H7 (cell line): ENCODE data around the gene MT1H. TPM values are rescaled to one million over a fixed set of nuclear protein-coding genes. Genes with fewer than 3 reads are reported as not detected.
"Not testable (repeated sequence)": the region's sequence is repeated elsewhere in the genome, so short reads cannot be mapped to it uniquely, and the experiment has no call there.

ENCODE experiments used
- DNase-seq: peaks from one replicate; pipeline ENCODE4 v3.0.0; 2012
- H3K27me3 ChIP-seq: 2 replicates; pipeline ENCODE4 v1.6.0; 2011; ENCODE audit warnings: mild to moderate bottlenecking, low read length; ENCODE audit not compliant: control insufficient read depth, insufficient read depth
- H3K36me3 ChIP-seq: replicated peaks from 2 replicates; pipeline ENCODE4 v1.5.1; 2011; ENCODE audit warnings: low read length; ENCODE audit not compliant: control insufficient read depth, insufficient read depth
- H3K4me3 ChIP-seq: 2 replicates; pipeline ENCODE4 v1.5.1; 2011; ENCODE audit warnings: low read depth, mild to moderate bottlenecking, control low read depth, low read length, moderate library complexity; ENCODE audit not compliant: insufficient read depth
- total RNA-seq: library from RNA; depleted of rRNA; stranded (reverse); fragments of >200 nt; shearing (Covaris generic); gene quantifications from 2 replicates; pipeline ENCODE4 v1.2.3, GENCODE V29; 2014

MT1H gene
- total RNA-seq, 1 experiment from 2014 or later, result 3.8 TPM

GRCh38 chr16:56667581-56668571 is 1.7 kb upstream of the MT1H start, which contains the start of gene MT1G:
Gene MT1G, minus strand, starts transcription at chr16:56668065. Its CDS starts 72 bp downstream, at chr16:56667993.
- H3K36me3 ChIP-seq, result no peaks in the 10 kb centered on the region
- peak within 1 kb of the TSS; percentile 28; the same call in 1 of the 2 replicates for H3K4me3 ChIP-seq
- peak; percentile 74 for DNase-seq
- peaks cover 88% of the 10 kb centered on the region for H3K27me3 ChIP-seq

GRCh38 chr16:56669840-56670619 is 416 bp downstream of the MT1H start:
- DNase-seq, result no peak

GRCh38 chr16:56670620-56670934 is 963 bp downstream of the MT1H start:
- Histone ChIP-seq H3K4me3 (no peak overlapping the region), H3K27me3 (peaks cover 62% of the 10 kb centered on the region), H3K36me3 (no peaks in the 10 kb centered on the region)
- DNase-seq, result no peak

More at GRCh38 chr16:56669840-56670619, 416 bp downstream of the MT1H start:
- peaks cover 67% of the 10 kb centered on the region for H3K27me3 ChIP-seq
- no peaks in the 10 kb centered on the region for H3K36me3 ChIP-seq
- H3K4me3 ChIP-seq, result peak overlapping the region; percentile 25; the same call in 1 of the 2 replicates

DNA sequence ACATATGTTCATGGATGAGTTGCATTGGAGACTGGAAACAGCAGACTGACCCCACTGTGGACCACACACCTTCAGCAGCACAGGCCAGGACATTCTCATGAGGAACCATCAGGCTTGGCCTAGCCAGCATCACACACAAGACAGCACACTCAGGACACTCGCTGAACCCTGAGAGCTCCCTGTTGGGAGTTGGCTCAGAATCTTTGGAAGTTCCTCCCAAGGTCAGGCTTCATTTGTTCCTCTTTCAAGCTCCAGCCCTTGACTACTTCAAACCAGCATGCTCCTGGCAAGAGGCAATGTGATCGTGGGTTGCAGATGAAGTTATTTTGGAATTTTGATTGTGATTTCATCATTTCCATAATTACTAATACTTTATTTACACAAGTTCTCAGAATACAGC is 2.1 kb downstream of the MT1H start:
- H3K27me3 ChIP-seq, result peaks cover 52% of the 10 kb centered on the region
- not testable (repeated sequence) for DNase-seq, H3K4me3 ChIP-seq, H3K36me3 ChIP-seq

- H3K36me3 ChIP-seq, H3K4me3 ChIP-seq, DNase-seq: not testable (repeated sequence)
- peaks cover 47% of the 10 kb centered on the region for H3K27me3 ChIP-seq
These were observed 2.6 kb downstream of the MT1H start for GRCh38 chr16:56672171-56672570.

GRCh38 chr16:56672761-56673536 is 3.3 kb downstream of the MT1H start:
- DNase-seq, result no peak
- no peaks in the 10 kb centered on the region for H3K36me3 ChIP-seq
- H3K4me3 ChIP-seq, result no peak overlapping the region
- H3K27me3 ChIP-seq, result peaks cover 39% of the 10 kb centered on the region

DNA sequence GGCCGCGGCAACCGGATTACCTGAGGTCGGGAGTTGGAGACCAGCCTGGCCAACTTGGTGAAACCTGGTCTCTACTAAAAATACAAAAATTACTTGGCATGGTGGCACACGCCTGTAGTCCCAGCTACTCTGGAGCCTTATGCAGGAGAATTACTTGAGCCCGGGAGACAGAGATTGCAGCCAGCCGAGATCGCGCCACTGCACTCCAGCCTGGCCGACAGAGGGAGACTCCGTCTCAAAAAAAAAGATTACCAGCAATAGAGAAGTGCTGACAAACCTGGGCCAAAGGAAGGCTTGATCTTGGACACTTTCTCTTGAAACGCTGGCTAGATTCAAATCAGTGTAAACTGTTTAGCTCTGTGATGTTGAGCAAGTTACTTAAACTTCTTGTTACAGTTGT is 4.3 kb downstream of the MT1H start:
- H3K27me3 ChIP-seq, result peaks cover 29% of the 10 kb centered on the region
- DNase-seq, result no peak
- no peak overlapping the region for H3K4me3 ChIP-seq
- no peaks in the 10 kb centered on the region for H3K36me3 ChIP-seq

GRCh38 chr16:56674570-56674969 is 5.0 kb downstream of the MT1H start:
- peaks cover 23% of the 10 kb centered on the region for H3K27me3 ChIP-seq
- H3K36me3 ChIP-seq, DNase-seq, H3K4me3 ChIP-seq: not testable (repeated sequence)

- Histone ChIP-seq H3K27me3 (peaks cover 11% of the 10 kb centered on the region), H3K4me3 (peak overlapping the region; percentile 47), H3K36me3 (no peaks in the 10 kb centered on the region)
- peak; percentile 70 for DNase-seq
These were observed 6.1 kb downstream of the MT1H start for GRCh38 chr16:56675685-56676210.

GRCh38 chr16:56677474-56677873 is 7.9 kb downstream of the MT1H start:
- no peak for DNase-seq
- H3K4me3 ChIP-seq, result no peak overlapping the region
- H3K27me3 ChIP-seq, result peaks cover 2% of the 10 kb centered on the region; the same call in 1 of the 2 replicates
- no peaks in the 10 kb centered on the region for H3K36me3 ChIP-seq

DNA sequence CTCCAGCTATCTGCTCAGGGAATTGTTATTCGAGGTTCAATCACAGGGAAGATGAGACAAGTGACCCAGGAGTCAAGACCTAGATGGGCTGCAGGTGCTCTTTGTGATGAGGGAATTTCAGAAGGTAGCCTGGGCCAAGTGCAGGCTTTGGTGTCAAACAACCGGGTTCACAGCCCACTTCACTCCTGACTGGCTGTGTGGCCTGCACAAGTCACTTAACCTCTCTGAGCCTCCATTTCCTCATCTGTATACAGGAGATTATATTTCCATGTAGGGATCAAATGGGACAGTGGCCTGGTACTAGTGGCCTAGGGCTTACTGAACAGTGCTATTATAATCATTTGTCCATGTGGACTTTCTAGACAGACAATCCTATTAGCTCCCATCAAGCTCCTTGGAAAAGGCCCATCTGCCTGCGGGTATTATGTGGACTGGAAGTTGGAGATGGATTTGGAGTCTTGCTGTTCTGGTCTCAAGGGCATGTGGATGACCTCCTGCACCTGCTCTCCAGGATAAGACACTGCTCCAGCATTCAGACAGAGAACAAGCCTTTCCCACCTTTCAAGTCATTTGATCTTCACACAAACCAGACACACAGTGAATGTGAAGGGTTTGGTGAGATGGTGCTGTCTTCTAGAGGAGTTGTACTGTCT is 9.6 kb downstream of the MT1H start:
- Histone ChIP-seq H3K4me3 (no peak overlapping the region), H3K36me3 (no peaks in the 10 kb centered on the region), H3K27me3 (peaks cover 4% of the 10 kb centered on the region; the same call in 1 of the 2 replicates)
- DNase-seq, result no peak

DNA sequence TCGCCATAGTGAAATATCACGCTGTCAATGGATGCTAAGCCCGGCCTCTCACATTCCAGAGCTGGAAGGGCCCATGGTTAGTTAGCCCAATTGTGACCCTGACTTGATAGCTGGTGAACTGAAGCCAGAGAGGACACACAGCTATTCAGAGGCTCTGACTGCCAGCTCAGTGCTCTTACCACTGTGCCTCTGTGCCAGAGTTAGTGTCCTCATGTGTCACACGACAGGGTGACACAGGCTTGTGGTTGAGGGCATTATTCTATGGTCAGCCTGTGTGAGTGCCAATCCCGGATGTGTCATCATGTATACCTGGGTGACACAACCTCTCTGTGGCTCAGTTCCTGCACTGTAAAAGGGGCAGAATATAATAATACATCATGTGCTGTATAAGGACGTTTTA is 10.2 kb downstream of the MT1H start:
- Histone ChIP-seq H3K36me3 (no peaks in the 10 kb centered on the region), H3K27me3 (peaks cover 4% of the 10 kb centered on the region; the same call in 1 of the 2 replicates), H3K4me3 (no peak overlapping the region)
- DNase-seq, result no peak

DNA sequence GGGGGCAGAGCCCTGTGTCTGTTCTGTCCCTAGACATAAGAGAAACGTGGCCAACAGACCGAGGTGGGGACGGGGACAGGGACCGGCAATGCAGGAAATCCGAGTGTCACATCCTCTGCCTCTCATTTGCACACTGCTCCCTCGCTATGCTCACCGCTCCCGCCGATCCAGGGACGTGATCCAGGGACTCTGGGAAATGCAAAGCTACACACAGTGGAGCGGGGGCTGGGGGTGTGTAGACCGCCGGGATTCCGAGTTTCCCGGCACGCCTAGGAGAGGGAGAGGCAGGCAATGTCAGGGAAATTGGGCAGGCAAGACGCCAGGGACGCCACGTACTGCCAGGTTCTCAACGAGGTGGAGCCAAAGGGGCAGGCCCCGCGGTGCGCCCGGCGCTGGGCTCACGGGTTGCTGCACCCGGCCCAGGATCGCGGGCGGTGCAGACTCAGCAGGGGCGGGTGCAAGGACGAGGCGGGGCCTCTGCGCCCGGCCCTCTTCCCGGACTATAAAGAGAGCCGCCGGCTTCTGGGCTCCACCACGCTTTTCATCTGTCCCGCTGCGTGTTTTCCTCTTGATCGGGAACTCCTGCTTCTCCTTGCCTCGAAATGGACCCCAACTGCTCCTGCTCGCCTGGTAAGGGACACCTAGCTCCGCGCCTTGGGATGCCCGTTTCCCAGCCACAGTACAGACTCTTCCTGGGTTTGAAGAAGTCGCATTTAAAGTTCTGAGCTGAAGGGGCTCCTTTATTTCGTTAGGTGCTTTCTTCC is 12.5 kb downstream of the MT1H start, which contains the start of gene MT1X:
TSS of gene MT1X (plus strand) at position 532 of the 764 bp plus-strand sequence. CDS start at position 603, 71 bp downstream.
- Histone ChIP-seq H3K36me3 (no peaks in the 10 kb centered on the region), H3K4me3 (peak within 1 kb of the TSS; percentile 74), H3K27me3 (peaks cover 4% of the 10 kb centered on the region; the same call in 1 of the 2 replicates)
- DNase-seq, result peak; percentile 89
